Measurements from ENCODE around the gene OTUB2.

GRCh38 chr14:93994919-93995682 is 31.0 kb upstream of the OTUB2 start:
- no peak for TF ChIP-seq CTCF (conservative IDR thresholded peaks at IDR 0.05)
- TF ChIP-seq EZH2 (IDR thresholded peaks at IDR 0.05; ENCODE audit: low read depth): no peak
